H1 (cell line): Measurements from ENCODE around the gene KRT78. TPM values are rescaled to one million over a fixed set of nuclear protein-coding genes. Genes with fewer than 3 reads are reported as not detected.

Source experiments
- CTCF ChIA-PET: fragments of 300-600 bp; sonication (Branson Sonifier 250); formaldehyde crosslinking; loops from one replicate; lab custom pipeline; 2021; ENCODE audit not compliant: partially characterized antibody; lab: Charles Lee
- POLR2A ChIA-PET: fragments of 300-600 bp; sonication (Branson Sonifier 250); formaldehyde crosslinking; loops from one replicate; lab custom pipeline; 2021; ENCODE audit warnings: inconsistent platforms; ENCODE audit not compliant: partially characterized antibody; lab: Charles Lee
- DNase-seq, 2 experiments: peaks; one replicate each; pipeline versions ENCODE4 v3.0.0 to v3.0.0-alpha.2; 2010 to 2022; ENCODE audit warnings: low spot score in 2 of 2, low read depth in 1 of 2, mixed read lengths in 1 of 2
- FAIRE-seq: peaks from 2 replicates; lab custom pipeline; 2011; peaks lifted over from hg19 to GRCh38; lab: Jason Lieb, UNC
- H2AFZ ChIP-seq: 2 replicates; pipeline ENCODE4 v1.8.1; 2012; ENCODE audit warnings: low read length, inconsistent platforms
- H2AK5ac ChIP-seq: 2 replicates; pipeline ENCODE4 v1.6.1; 2013; ENCODE audit warnings: low read depth, low read length
- H2BK120ac ChIP-seq: replicated peaks from 2 replicates; pipeline ENCODE3; 2013; ENCODE audit warnings: low read depth, low read length, inconsistent platforms
- H2BK12ac ChIP-seq: 2 replicates; pipeline ENCODE4 v1.6.1; 2013; ENCODE audit warnings: low read depth, low read length
- H2BK15ac ChIP-seq: 2 replicates; pipeline ENCODE4 v1.6.1; 2013; ENCODE audit warnings: low read length
- H2BK20ac ChIP-seq: 2 replicates; pipeline ENCODE4 v1.6.1; 2013; ENCODE audit warnings: low read length
- H2BK5ac ChIP-seq: 2 replicates; pipeline ENCODE4 v1.6.1; 2013; ENCODE audit warnings: low read depth, low read length
- H3K14ac ChIP-seq: 2 replicates; pipeline ENCODE4 v1.6.1; 2013; ENCODE audit warnings: inconsistent platforms; ENCODE audit not compliant: insufficient read length
- H3K18ac ChIP-seq: 2 replicates; pipeline ENCODE4 v1.6.1; 2013; ENCODE audit warnings: low read length; ENCODE audit errors: extremely low read depth
- H3K23ac ChIP-seq: 2 replicates; pipeline ENCODE4 v1.6.1; 2013; ENCODE audit warnings: inconsistent platforms; ENCODE audit not compliant: insufficient read length
- H3K23me2 ChIP-seq: 2 replicates; pipeline ENCODE4 v1.6.1; 2013; ENCODE audit warnings: low read depth, low read length
- H3K27ac ChIP-seq: 2 replicates; pipeline ENCODE4 v1.6.1; 2011; ENCODE audit warnings: low read depth, low read length, inconsistent platforms
- H3K27me3 ChIP-seq, 4 experiments: replicated peaks in 1 of 4; 1 replicate in 1 of 4; 2 replicates in 3 of 4; pipeline versions ENCODE4 v1.6.1 to v1.8.1; 2011 to 2013; ENCODE audit warnings: low read length in 3 of 4, mild to moderate bottlenecking in 3 of 4, inconsistent platforms in 2 of 4, mixed read lengths in 2 of 4, moderate library complexity in 1 of 4; ENCODE audit not compliant: control insufficient read depth in 3 of 4, insufficient read depth in 3 of 4; ENCODE audit errors: extremely low read depth in 1 of 4
- H3K36me3 ChIP-seq, 4 experiments: 2 replicates each; pipeline versions ENCODE4 v1.6.1 to v1.8.1; 2011 to 2013; ENCODE audit warnings: mild to moderate bottlenecking in 4 of 4, low read length in 3 of 4, moderate library complexity in 2 of 4, control low read depth in 1 of 4, inconsistent platforms in 1 of 4; ENCODE audit not compliant: insufficient read depth in 4 of 4, control insufficient read depth in 2 of 4
- H3K4ac ChIP-seq: replicated peaks from 2 replicates; pipeline ENCODE3; 2013; ENCODE audit warnings: low read length, low read depth, mixed read lengths, inconsistent platforms; ENCODE audit not compliant: insufficient read length
- H3K4me1 ChIP-seq, 4 experiments: replicated peaks in 1 of 4; 1 replicate in 1 of 4; 2 replicates in 3 of 4; pipeline versions ENCODE4 v1.6.1 to v1.8.1; 2011 to 2013; ENCODE audit warnings: low read length in 3 of 4, inconsistent platforms in 2 of 4, mixed read lengths in 1 of 4; ENCODE audit not compliant: insufficient read depth in 4 of 4, control insufficient read depth in 3 of 4
- H3K4me2 ChIP-seq, 2 experiments: 2 replicates each; pipeline versions ENCODE4 v1.6.1 to v1.8.1; 2011 to 2013; ENCODE audit warnings: low read depth in 2 of 2, low read length in 2 of 2, control low read depth in 1 of 2, inconsistent platforms in 1 of 2, mild to moderate bottlenecking in 1 of 2; ENCODE audit not compliant: insufficient read depth in 1 of 2
- H3K4me3 ChIP-seq, 4 experiments: fragments of 200-600, 300-600 bp in 1 of 4; sonication (generic), shearing (Covaris generic), sonication (Bioruptor Twin) in 1 of 4; 2 replicates each; pipeline versions ENCODE4 v1.5.1 to v1.8.1; 2011 to 2016; ENCODE audit warnings: low read length in 4 of 4, low read depth in 3 of 4, control low read depth in 2 of 4, inconsistent platforms in 2 of 4, mild to moderate bottlenecking in 2 of 4, mixed read lengths in 1 of 4, moderate library complexity in 1 of 4; ENCODE audit not compliant: insufficient read depth in 2 of 4; ENCODE audit errors: extremely low read depth in 1 of 4
- H3K56ac ChIP-seq: replicated peaks from 2 replicates; pipeline ENCODE3; 2013; ENCODE audit warnings: low read depth, mild to moderate bottlenecking, mixed read lengths, low read length, inconsistent platforms; ENCODE audit not compliant: insufficient read length
- H3K79me1 ChIP-seq: 2 replicates; pipeline ENCODE4 v1.6.1; 2013; ENCODE audit warnings: low read depth, low read length, control low read depth
- H3K79me2 ChIP-seq, 2 experiments: 2 replicates each; pipeline versions ENCODE4 v1.6.1 to v1.8.1; 2012 to 2013; ENCODE audit warnings: low read length in 2 of 2, mild to moderate bottlenecking in 2 of 2, inconsistent platforms in 1 of 2; ENCODE audit not compliant: insufficient read depth in 2 of 2, control insufficient read depth in 1 of 2
- H3K9ac ChIP-seq, 4 experiments: replicated peaks in 1 of 4; 1 replicate in 1 of 4; 2 replicates in 3 of 4; pipeline versions ENCODE4 v1.6.1 to v1.8.1; 2011 to 2013; ENCODE audit warnings: low read depth in 3 of 4, low read length in 3 of 4, control low read depth in 2 of 4, mild to moderate bottlenecking in 2 of 4, moderate library complexity in 2 of 4, inconsistent platforms in 1 of 4; ENCODE audit errors: extremely low read depth in 1 of 4
- H3K9me3 ChIP-seq, 2 experiments: 2 replicates each; pipeline versions ENCODE4 v1.6.1 to v1.8.1; 2012 to 2013; ENCODE audit warnings: mild to moderate bottlenecking in 2 of 2, moderate library complexity in 2 of 2, control low read depth in 1 of 2, inconsistent platforms in 1 of 2, low read depth in 1 of 2, low read length in 1 of 2, mixed read lengths in 1 of 2; ENCODE audit not compliant: insufficient read depth in 2 of 2
- H4K20me1 ChIP-seq, 2 experiments: replicated peaks in 1 of 2; 2 replicates each; pipeline versions ENCODE3 to v1.8.1; 2011 to 2013; ENCODE audit warnings: inconsistent platforms in 2 of 2, low read length in 2 of 2, mild to moderate bottlenecking in 1 of 2; ENCODE audit not compliant: insufficient read depth in 2 of 2, control insufficient read depth in 1 of 2
- H4K5ac ChIP-seq: 2 replicates; pipeline ENCODE4 v1.6.1; 2013; ENCODE audit warnings: low read length, low read depth, mixed read lengths, inconsistent platforms; ENCODE audit not compliant: insufficient read length
- H4K8ac ChIP-seq: 2 replicates; pipeline ENCODE4 v1.8.0; 2013; ENCODE audit warnings: mild to moderate bottlenecking, moderate library complexity, low read length, inconsistent platforms; ENCODE audit not compliant: insufficient read depth; ENCODE audit errors: extremely low read depth
- H4K91ac ChIP-seq: replicated peaks from 2 replicates; pipeline ENCODE3; 2013; ENCODE audit warnings: low read length, mixed read lengths, inconsistent platforms; ENCODE audit not compliant: insufficient read length
- NANOG ChIP-seq: IDR thresholded peaks from 2 replicates; pipeline ENCODE4 v1.6.1; 2011; ENCODE audit warnings: low read length, low read depth, mild to moderate bottlenecking, inconsistent platforms; ENCODE audit not compliant: insufficient read depth, poor library complexity, severe bottlenecking
- NRF1 ChIP-seq: IDR thresholded peaks from 2 replicates; pipeline ENCODE4 v1.6.1; 2011; ENCODE audit warnings: mild to moderate bottlenecking, low read depth, low read length, improper control_type of control experiment
- RFX5 ChIP-seq: IDR thresholded peaks from 2 replicates; pipeline ENCODE4 v1.6.1; 2011; ENCODE audit warnings: low read depth, low read length, improper control_type of control experiment, borderline replicate concordance
- SP1 ChIP-seq: IDR thresholded peaks from 2 replicates; pipeline ENCODE4 v1.6.1; 2011; ENCODE audit warnings: low read depth, low read length
- SP2 ChIP-seq: IDR thresholded peaks from 2 replicates; pipeline ENCODE4 v1.6.1; 2012; ENCODE audit warnings: mild to moderate bottlenecking, low read length, inconsistent platforms
- WGBS, 2 experiments: shearing (Covaris generic) in 1 of 2; methylation state at CpG; one replicate each; pipeline versions ENCODE4 v1.1.6 to v1.1.7; 2013 to 2015; ENCODE audit warnings: low lambda C conversion rate in 2 of 2, mixed read lengths in 2 of 2, inconsistent platforms in 1 of 2, low coverage in 1 of 2, missing lambda C conversion rate in 1 of 2; ENCODE audit not compliant: insufficient replicate concordance in 2 of 2, insufficient coverage in 1 of 2, insufficient read length in 1 of 2; ENCODE audit errors: extremely low coverage in 1 of 2, missing lambda C conversion rate in 1 of 2; 5-methylcytosine and 5-hydroxymethylcytosine counted together
- polyA plus RNA-seq, 7 experiments: library from polyadenylated mRNA; depleted of rRNA in 3 of 7; stranded (reverse) in 5 of 7; unstranded in 2 of 7; fragments of >200 nt in 5 of 7; fragments of 200-250 nt in 2 of 7; gene quantifications; 1 replicate in 5 of 7; 2 replicates in 1 of 7; 4 replicates in 1 of 7; pipeline versions ENCODE4 v1.2.1 to v1.2.3, GENCODE V29; 2011 to 2013; ENCODE audit warnings: missing spikeins in 2 of 7, mixed read lengths in 2 of 7
- total RNA-seq: library from RNA; stranded (reverse); fragmentation: NEBNext Ultra II Directional; extraction: Animal tissue kit (Norgen Biotek cat#: 25700); gene quantifications from 2 replicates; pipeline ENCODE4 v1.2.1, GENCODE V29; 2021
- TF ChIP-seq, protein P1 (sequence below): IDR thresholded peaks from 2 replicates; pipeline ENCODE4 v1.6.1; 2011; ENCODE audit warnings: low read depth, mild to moderate bottlenecking, low read length; ENCODE audit not compliant: insufficient read depth

KRT78 gene
- total and polyA plus RNA-seq, 2 of the 8 experiments (the other 6 are each of a cell fraction or from before 2014, with no cell fraction given): not detected

DNA sequence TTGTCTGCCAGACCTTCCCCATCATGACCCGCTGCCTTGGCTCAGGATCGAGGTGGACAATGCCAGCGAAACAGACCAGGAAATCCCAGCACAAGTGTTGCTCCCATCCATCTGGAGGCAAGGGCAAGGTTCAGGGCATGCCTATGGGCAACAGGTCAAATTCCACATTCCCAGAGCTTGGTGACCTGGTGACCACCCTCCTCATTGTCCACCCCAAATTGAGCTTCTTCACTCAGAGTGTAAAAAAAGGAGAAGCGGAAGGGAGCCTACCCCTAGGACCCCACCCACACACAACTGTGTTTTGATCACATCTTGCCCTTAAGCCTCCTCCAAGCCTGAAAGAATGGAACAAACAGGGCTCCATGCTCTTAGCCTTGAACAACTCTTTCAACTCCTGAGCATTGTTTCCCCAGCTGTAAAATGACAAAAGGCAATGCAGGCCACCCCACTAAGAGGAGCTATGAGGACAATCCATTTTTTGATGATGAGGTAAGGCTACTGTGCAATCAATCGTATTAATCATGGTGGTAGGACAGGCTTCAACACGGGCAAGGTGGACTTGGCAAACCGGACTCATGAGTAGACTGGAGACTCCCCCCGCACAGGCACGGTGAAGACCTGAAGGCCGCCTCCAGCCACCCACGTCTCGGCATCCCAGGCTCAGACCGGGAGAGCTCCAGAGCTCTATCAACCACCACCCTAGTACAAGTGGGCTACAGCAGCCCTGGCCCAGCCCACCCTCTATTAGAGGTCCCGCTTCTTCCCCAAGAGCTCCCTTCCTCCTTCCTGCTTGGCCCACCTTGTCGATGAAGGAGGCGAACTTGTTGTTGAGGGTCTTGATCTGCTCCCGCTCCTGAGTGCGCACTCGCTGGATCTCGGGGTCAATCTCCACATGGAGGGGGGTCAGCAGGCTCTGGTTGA, 15.5 kb downstream of the KRT78 start:
- H3K4me3 ChIP-seq: no peak overlapping the region
- CTCF ChIA-PET: interaction anchor here (0.9 to 1.5 kb wide), 4 partner anchors 19 to 66 kb away, joined by 3 to 4 read pairs (median 4); partner anchors contain the start of gene KRT3
- no peak for TF ChIP-seq NRF1
- no peak for TF ChIP-seq SP1
- no peak for TF ChIP-seq RFX5
- TF ChIP-seq SP2: no peak
- TF ChIP-seq NANOG: no peak
- TF ChIP-seq, protein P1, sequence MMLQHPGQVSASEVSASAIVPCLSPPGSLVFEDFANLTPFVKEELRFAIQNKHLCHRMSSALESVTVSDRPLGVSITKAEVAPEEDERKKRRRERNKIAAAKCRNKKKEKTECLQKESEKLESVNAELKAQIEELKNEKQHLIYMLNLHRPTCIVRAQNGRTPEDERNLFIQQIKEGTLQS: no peak

More for the DNA sequence above, 15.5 kb downstream of the KRT78 start:
- Histone ChIP-seq H2BK12ac (no peak overlapping the region), H3K27ac (no peak overlapping the region), H3K23me2 (no peaks in the 10 kb centered on the region), H2AFZ (no peak overlapping the region), H2BK20ac (no peak overlapping the region), H2BK15ac (no peak overlapping the region), H4K8ac (no peak overlapping the region), H4K91ac (no peak overlapping the region), H3K14ac (no peak overlapping the region), H3K79me2 (no peaks in the 10 kb centered on the region), H3K4me2 (no peak overlapping the region), H2AK5ac (no peak overlapping the region), H3K36me3 (no peaks in the 10 kb centered on the region), H2BK120ac (no peak overlapping the region), H3K79me1 (no peaks in the 10 kb centered on the region), H3K18ac (no peak overlapping the region), H2BK5ac (no peak overlapping the region), H3K23ac (no peak overlapping the region), H3K9ac (no peak overlapping the region), H3K4ac (no peak overlapping the region), H3K27me3 (no peaks in the 10 kb centered on the region), H3K4me1 (no peaks in the 10 kb centered on the region), H3K9me3 (no peaks in the 10 kb centered on the region), H3K56ac (no peak overlapping the region), H4K20me1 (no peaks in the 10 kb centered on the region), H4K5ac (no peak overlapping the region)
- WGBS, 2 experiments: 91% methylated on average over 20 of the region's 20 CpGs; no CpG with 5 or more reads in 1 of the 2 experiments
- DNase-seq (no peak), FAIRE-seq (no peak)
- POLR2A ChIA-PET: interaction anchor here (0.6 kb wide), 1 partner anchor 63 kb away, joined by 3 read pairs; no protein-coding TSS in a partner anchor
